Right ventricle myocardium superior (tissue), 1 donor: ENCODE results near the gene TEX19. TPM values are rescaled to one million over a fixed set of nuclear protein-coding genes. Genes with fewer than 3 reads are reported as not detected.
A peak's percentile ranks its signal among the peaks of the same experiment; 100 is the strongest.
"Not testable (repeated sequence)": the region's sequence is repeated elsewhere in the genome, so short reads cannot be mapped to it uniquely, and the experiment has no call there.

Experiments
- ATAC-seq: fragments of 200-7000 bp; cut with Tn5 transposase; one replicate; pipeline ENCODE4 v1.9.1; 2020; ENCODE audit warnings: mild to moderate bottlenecking; ENCODE audit not compliant: poor library complexity
- DNase-seq: peaks from one replicate; pipeline ENCODE4 v3.0.0-alpha.2; 2020
- intact Hi-C: fragments of 100-400 bp; cut with DNase I; formaldehyde crosslinking; loops from one replicate; pipeline ENCODE4 v1.11.2; 2022
- total RNA-seq: library from RNA; stranded (reverse); fragmentation: NEBNext Ultra II Directional; extraction: Animal tissue kit (Norgen Biotek cat#: 25700); gene quantifications from one replicate; pipeline ENCODE4 v1.2.1, GENCODE V29; 2021
- donor health status: DM: no; HTN: yes; CAD: no; lungs with severe emphysema.

TEX19 gene
- total RNA-seq, 1 donor from 2014 or later: not detected

DNA sequence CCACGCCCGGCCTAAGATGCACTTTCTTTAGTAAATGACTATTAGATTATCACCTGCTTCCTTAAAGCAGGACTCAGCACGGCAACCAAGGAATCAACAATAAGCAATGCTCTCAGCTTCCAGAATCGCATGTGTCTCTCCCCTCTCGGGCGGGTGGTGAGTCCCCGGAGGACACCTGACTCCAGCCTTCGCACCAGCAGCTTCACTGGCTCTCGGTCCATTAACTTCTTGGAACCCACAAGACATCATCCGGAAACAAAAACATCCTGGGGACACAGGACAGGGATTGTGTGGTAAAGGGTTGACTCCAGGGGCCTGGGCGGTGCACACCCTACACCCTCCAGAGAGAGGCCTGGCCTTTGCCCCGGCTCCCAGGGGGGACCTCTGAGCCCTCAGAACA, 35.2 kb downstream of the TEX19 start:
- DNase-seq (no peak), ATAC-seq (no peak)
- intact Hi-C loops: no loop called here

DNA sequence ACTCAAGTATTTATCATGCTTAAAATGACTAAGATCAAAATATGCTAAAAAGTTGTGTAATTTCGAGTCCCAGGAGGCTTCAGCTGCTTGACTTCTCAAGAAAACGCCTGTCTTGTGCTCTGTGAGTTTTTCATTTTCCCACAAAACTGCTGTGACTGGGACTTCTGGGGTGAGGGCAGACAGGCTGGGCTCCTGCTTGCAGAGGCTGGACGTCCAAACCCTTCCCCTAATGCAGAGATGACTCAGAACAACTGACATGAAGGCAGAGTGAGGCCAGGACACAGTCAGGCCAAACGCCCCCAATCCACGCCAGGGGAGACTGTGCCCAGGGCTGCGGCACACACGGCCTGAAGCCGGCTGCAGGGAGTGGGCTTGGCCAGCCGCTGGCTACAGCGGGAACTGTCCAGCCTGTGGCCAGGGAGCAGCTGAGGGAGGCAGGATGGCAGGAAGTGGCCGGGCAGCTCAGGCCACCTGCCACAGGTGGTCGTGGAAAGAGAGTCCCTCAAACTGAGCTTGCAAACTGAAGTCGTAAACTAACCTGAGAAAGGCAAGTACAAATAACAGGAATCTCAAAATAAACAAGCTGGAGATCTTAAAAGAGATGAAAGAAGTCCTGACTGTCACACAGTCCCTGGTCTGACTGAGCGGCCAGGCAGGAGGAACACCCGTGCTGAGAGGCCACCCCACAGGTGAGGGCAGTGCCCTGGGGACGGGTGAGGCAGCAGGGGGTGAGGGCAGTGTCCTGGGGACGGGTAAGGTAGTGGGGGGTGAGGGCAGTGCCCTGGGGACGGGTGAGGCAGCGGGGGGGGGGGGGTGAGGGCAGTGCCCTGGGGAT, 37.8 kb downstream of the TEX19 start:
- no peak for DNase-seq
- intact Hi-C loops: no loop called here
- ATAC-seq: peak; percentile 76

- ATAC-seq: no peak
- DNase-seq: no peak
- intact Hi-C loops: no loop called here
Measured at GRCh38 chr17:82397449-82398335, 38.6 kb downstream of the TEX19 start.

- DNase-seq: peak; percentile 66
- intact Hi-C loops: no loop called here
- ATAC-seq: peak; percentile 19
Measured at GRCh38 chr17:82399041-82399441, 40.0 kb downstream of the TEX19 start.

- ATAC-seq: no peak
- intact Hi-C loops: no loop called here
- no peak for DNase-seq
Measured at GRCh38 chr17:82399601-82400101, 40.6 kb downstream of the TEX19 start.

- intact Hi-C loops: no loop called here
- ATAC-seq (no peak), DNase-seq (no peak)
Measured at GRCh38 chr17:82400206-82400605, 41.2 kb downstream of the TEX19 start.

GRCh38 chr17:82400830-82401229, 41.8 kb downstream of the TEX19 start:
- intact Hi-C loops: no loop called here
- peak; percentile 48 for ATAC-seq
- DNase-seq: peak; percentile 80

- intact Hi-C loops: no loop called here
- ATAC-seq (no peak), DNase-seq (no peak)
Measured at GRCh38 chr17:82402865-82403264, 43.8 kb downstream of the TEX19 start.

- intact Hi-C loops: no loop called here
- ATAC-seq (no peak), DNase-seq (no peak)
Measured at GRCh38 chr17:82403662-82404660, 44.9 kb downstream of the TEX19 start.

GRCh38 chr17:82405051-82405450, 46.0 kb downstream of the TEX19 start:
- intact Hi-C loops: no loop called here
- no peak for ATAC-seq
- DNase-seq: no peak

- intact Hi-C loops: no loop called here
- no peak for ATAC-seq
- no peak for DNase-seq
Measured at GRCh38 chr17:82406131-82406671, 47.2 kb downstream of the TEX19 start.

DNA sequence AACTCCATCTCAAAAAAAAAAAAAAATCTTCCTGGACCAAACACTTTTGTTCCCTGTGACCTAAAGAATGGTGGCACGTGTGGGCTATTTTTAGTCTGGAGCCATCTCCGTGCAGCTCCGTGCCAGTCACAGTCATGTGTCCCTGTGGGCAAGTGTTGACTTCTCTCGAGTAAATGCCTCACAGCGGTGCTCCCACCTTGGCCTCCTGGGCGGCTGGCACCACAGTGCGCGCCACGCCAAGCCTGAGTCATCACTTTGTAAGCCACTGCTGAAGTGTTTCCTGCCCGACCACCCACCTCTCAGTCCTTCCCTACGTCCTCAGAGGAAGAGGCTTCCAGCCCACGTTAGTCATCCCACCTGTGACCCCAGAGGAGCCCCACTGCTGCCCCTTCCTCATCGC, 48.2 kb downstream of the TEX19 start:
- ATAC-seq (peak; percentile 92), DNase-seq (peak; percentile 65)

GRCh38 chr17:82408288-82408937, 49.4 kb downstream of the TEX19 start:
- DNase-seq (no peak), ATAC-seq (no peak)
- intact Hi-C loops: no loop called here

More for the DNA sequence above, 48.2 kb downstream of the TEX19 start:
- intact Hi-C loops: no loop called here

GRCh38 chr17:82408938-82409318, 49.9 kb downstream of the TEX19 start:
- no peak for ATAC-seq
- intact Hi-C loops: no loop called here
- DNase-seq: no peak

DNA sequence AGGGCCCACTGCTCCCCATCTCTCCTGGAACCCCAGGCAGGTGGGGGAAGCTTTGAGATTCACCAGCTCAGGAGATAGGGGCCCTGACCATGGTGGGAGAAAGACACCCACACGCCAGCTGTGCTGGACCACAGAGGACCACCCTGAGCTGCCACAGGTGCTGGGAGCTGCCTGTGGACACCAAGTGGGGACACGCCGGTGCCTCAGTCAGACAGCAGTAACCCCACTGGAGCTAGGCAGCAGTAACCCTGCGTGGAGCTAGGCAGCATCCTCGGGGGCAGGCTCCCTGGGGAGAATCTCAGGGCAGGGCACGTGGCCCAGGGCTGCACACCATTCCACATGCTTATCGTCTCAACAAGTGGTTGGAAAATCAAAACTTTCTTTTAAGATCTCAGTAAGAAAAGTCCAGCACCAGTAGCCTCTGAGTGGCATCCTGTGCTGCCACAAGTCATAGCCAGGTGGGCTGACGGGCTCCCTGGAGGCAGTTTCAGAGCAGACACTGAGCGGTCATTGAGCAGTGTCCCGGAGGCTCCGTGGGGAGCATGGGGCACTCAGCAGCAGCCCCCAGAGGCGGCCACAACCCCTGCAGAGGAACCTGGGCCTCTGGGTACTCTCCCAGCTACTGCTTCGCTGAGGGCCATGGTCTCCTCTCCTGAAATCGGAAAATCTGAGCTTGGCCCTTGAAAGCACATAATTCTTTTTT, 51.1 kb downstream of the TEX19 start:
- intact Hi-C loops: no loop called here
- ATAC-seq: no peak
- no peak for DNase-seq

DNA sequence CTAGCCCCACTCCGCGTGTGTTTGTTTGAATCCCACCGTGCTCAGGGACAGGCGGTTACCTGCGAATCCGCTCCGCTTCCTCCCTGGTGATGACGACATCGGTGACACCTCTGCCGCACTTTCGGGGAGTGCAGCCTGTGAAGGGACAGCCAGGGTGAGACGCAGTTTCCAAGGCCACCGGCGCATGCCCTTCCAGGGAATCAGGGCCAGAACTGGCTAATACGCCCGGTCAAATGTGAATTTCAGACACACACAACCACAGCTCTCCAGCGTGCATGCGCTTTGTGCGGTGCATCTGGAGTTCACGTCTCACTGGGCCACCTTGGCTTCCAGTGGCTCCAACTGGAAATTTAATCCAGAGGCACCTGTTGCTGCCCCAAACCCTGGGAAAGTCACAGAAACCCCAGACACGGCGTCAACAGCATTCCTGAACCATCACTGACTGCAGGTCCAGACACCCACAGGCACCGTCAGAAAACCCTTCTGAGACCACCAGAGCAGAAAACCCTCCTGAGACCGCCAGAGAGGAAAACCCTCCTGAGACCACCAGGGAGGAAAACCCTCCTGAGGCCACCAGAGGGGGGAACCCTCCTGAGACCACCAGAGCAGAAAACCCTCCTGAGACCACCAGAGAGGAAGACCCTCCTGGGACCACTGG, 52.5 kb downstream of the TEX19 start:
- DNase-seq (no peak), ATAC-seq (no peak)
- intact Hi-C loops: no loop called here

DNA sequence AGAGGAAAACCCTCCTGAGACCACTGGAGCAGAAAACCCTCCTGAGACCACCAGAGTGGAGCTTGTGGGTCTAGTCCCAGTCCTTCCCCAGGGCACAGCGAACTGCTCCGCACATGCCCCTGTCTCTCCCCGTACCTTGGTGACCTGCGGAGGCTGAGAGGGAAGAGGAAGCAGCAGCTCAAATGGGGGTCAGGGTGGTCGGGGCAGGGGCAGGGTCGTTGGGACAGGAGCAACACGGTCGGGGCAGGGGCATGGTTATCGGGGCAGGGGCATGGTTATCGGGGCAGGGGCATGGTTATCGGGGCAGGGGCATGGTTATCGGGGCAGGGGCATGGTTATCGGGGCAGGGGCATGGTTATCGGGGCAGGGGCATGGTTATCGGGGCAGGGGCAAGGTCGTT, 53.0 kb downstream of the TEX19 start:
- DNase-seq, intact Hi-C loops, ATAC-seq: not testable (repeated sequence)
